H1 (cell line): Measurements from ENCODE around the gene GRAMD1B. TPM values are rescaled to one million over a fixed set of nuclear protein-coding genes. Genes with fewer than 3 reads are reported as not detected.

Experiments
- CTCF ChIA-PET: fragments of 300-600 bp; sonication (Branson Sonifier 250); formaldehyde crosslinking; loops from one replicate; lab custom pipeline; 2021; ENCODE audit not compliant: partially characterized antibody; lab: Charles Lee
- POLR2A ChIA-PET: fragments of 300-600 bp; sonication (Branson Sonifier 250); formaldehyde crosslinking; loops from one replicate; lab custom pipeline; 2021; ENCODE audit warnings: inconsistent platforms; ENCODE audit not compliant: partially characterized antibody; lab: Charles Lee
- DNase-seq, 2 experiments: peaks; one replicate each; pipeline versions ENCODE4 v3.0.0 to v3.0.0-alpha.2; 2010 to 2022; ENCODE audit warnings: low spot score in 2 of 2, low read depth in 1 of 2, mixed read lengths in 1 of 2
- FAIRE-seq: peaks from 2 replicates; lab custom pipeline; 2011; peaks lifted over from hg19 to GRCh38; lab: Jason Lieb, UNC
- H2AFZ ChIP-seq: 2 replicates; pipeline ENCODE4 v1.8.1; 2012; ENCODE audit warnings: low read length, inconsistent platforms
- H2AK5ac ChIP-seq: 2 replicates; pipeline ENCODE4 v1.6.1; 2013; ENCODE audit warnings: low read depth, low read length
- H2BK120ac ChIP-seq: replicated peaks from 2 replicates; pipeline ENCODE3; 2013; ENCODE audit warnings: low read depth, low read length, inconsistent platforms
- H2BK12ac ChIP-seq: 2 replicates; pipeline ENCODE4 v1.6.1; 2013; ENCODE audit warnings: low read depth, low read length
- H2BK15ac ChIP-seq: 2 replicates; pipeline ENCODE4 v1.6.1; 2013; ENCODE audit warnings: low read length
- H2BK20ac ChIP-seq: 2 replicates; pipeline ENCODE4 v1.6.1; 2013; ENCODE audit warnings: low read length
- H2BK5ac ChIP-seq: 2 replicates; pipeline ENCODE4 v1.6.1; 2013; ENCODE audit warnings: low read depth, low read length
- H3K14ac ChIP-seq: 2 replicates; pipeline ENCODE4 v1.6.1; 2013; ENCODE audit warnings: inconsistent platforms; ENCODE audit not compliant: insufficient read length
- H3K18ac ChIP-seq: 2 replicates; pipeline ENCODE4 v1.6.1; 2013; ENCODE audit warnings: low read length; ENCODE audit errors: extremely low read depth
- H3K23ac ChIP-seq: 2 replicates; pipeline ENCODE4 v1.6.1; 2013; ENCODE audit warnings: inconsistent platforms; ENCODE audit not compliant: insufficient read length
- H3K23me2 ChIP-seq: 2 replicates; pipeline ENCODE4 v1.6.1; 2013; ENCODE audit warnings: low read depth, low read length
- H3K27ac ChIP-seq: 2 replicates; pipeline ENCODE4 v1.6.1; 2011; ENCODE audit warnings: low read depth, low read length, inconsistent platforms
- H3K27me3 ChIP-seq, 4 experiments: replicated peaks in 1 of 4; 1 replicate in 1 of 4; 2 replicates in 3 of 4; pipeline versions ENCODE4 v1.6.1 to v1.8.1; 2011 to 2013; ENCODE audit warnings: low read length in 3 of 4, mild to moderate bottlenecking in 3 of 4, inconsistent platforms in 2 of 4, mixed read lengths in 2 of 4, moderate library complexity in 1 of 4; ENCODE audit not compliant: control insufficient read depth in 3 of 4, insufficient read depth in 3 of 4; ENCODE audit errors: extremely low read depth in 1 of 4
- H3K36me3 ChIP-seq, 4 experiments: 2 replicates each; pipeline versions ENCODE4 v1.6.1 to v1.8.1; 2011 to 2013; ENCODE audit warnings: mild to moderate bottlenecking in 4 of 4, low read length in 3 of 4, moderate library complexity in 2 of 4, control low read depth in 1 of 4, inconsistent platforms in 1 of 4; ENCODE audit not compliant: insufficient read depth in 4 of 4, control insufficient read depth in 2 of 4
- H3K4ac ChIP-seq: replicated peaks from 2 replicates; pipeline ENCODE3; 2013; ENCODE audit warnings: low read length, low read depth, mixed read lengths, inconsistent platforms; ENCODE audit not compliant: insufficient read length
- H3K4me1 ChIP-seq, 4 experiments: replicated peaks in 1 of 4; 1 replicate in 1 of 4; 2 replicates in 3 of 4; pipeline versions ENCODE4 v1.6.1 to v1.8.1; 2011 to 2013; ENCODE audit warnings: low read length in 3 of 4, inconsistent platforms in 2 of 4, mixed read lengths in 1 of 4; ENCODE audit not compliant: insufficient read depth in 4 of 4, control insufficient read depth in 3 of 4
- H3K4me2 ChIP-seq, 2 experiments: 2 replicates each; pipeline versions ENCODE4 v1.6.1 to v1.8.1; 2011 to 2013; ENCODE audit warnings: low read depth in 2 of 2, low read length in 2 of 2, control low read depth in 1 of 2, inconsistent platforms in 1 of 2, mild to moderate bottlenecking in 1 of 2; ENCODE audit not compliant: insufficient read depth in 1 of 2
- H3K4me3 ChIP-seq, 4 experiments: fragments of 200-600, 300-600 bp in 1 of 4; sonication (generic), shearing (Covaris generic), sonication (Bioruptor Twin) in 1 of 4; 2 replicates each; pipeline versions ENCODE4 v1.5.1 to v1.8.1; 2011 to 2016; ENCODE audit warnings: low read length in 4 of 4, low read depth in 3 of 4, control low read depth in 2 of 4, inconsistent platforms in 2 of 4, mild to moderate bottlenecking in 2 of 4, mixed read lengths in 1 of 4, moderate library complexity in 1 of 4; ENCODE audit not compliant: insufficient read depth in 2 of 4; ENCODE audit errors: extremely low read depth in 1 of 4
- H3K56ac ChIP-seq: replicated peaks from 2 replicates; pipeline ENCODE3; 2013; ENCODE audit warnings: low read depth, mild to moderate bottlenecking, mixed read lengths, low read length, inconsistent platforms; ENCODE audit not compliant: insufficient read length
- H3K79me1 ChIP-seq: 2 replicates; pipeline ENCODE4 v1.6.1; 2013; ENCODE audit warnings: low read depth, low read length, control low read depth
- H3K79me2 ChIP-seq, 2 experiments: 2 replicates each; pipeline versions ENCODE4 v1.6.1 to v1.8.1; 2012 to 2013; ENCODE audit warnings: low read length in 2 of 2, mild to moderate bottlenecking in 2 of 2, inconsistent platforms in 1 of 2; ENCODE audit not compliant: insufficient read depth in 2 of 2, control insufficient read depth in 1 of 2
- H3K9ac ChIP-seq, 4 experiments: replicated peaks in 1 of 4; 1 replicate in 1 of 4; 2 replicates in 3 of 4; pipeline versions ENCODE4 v1.6.1 to v1.8.1; 2011 to 2013; ENCODE audit warnings: low read depth in 3 of 4, low read length in 3 of 4, control low read depth in 2 of 4, mild to moderate bottlenecking in 2 of 4, moderate library complexity in 2 of 4, inconsistent platforms in 1 of 4; ENCODE audit errors: extremely low read depth in 1 of 4
- H3K9me3 ChIP-seq, 2 experiments: 2 replicates each; pipeline versions ENCODE4 v1.6.1 to v1.8.1; 2012 to 2013; ENCODE audit warnings: mild to moderate bottlenecking in 2 of 2, moderate library complexity in 2 of 2, control low read depth in 1 of 2, inconsistent platforms in 1 of 2, low read depth in 1 of 2, low read length in 1 of 2, mixed read lengths in 1 of 2; ENCODE audit not compliant: insufficient read depth in 2 of 2
- H4K20me1 ChIP-seq, 2 experiments: replicated peaks in 1 of 2; 2 replicates each; pipeline versions ENCODE3 to v1.8.1; 2011 to 2013; ENCODE audit warnings: inconsistent platforms in 2 of 2, low read length in 2 of 2, mild to moderate bottlenecking in 1 of 2; ENCODE audit not compliant: insufficient read depth in 2 of 2, control insufficient read depth in 1 of 2
- H4K5ac ChIP-seq: 2 replicates; pipeline ENCODE4 v1.6.1; 2013; ENCODE audit warnings: low read length, low read depth, mixed read lengths, inconsistent platforms; ENCODE audit not compliant: insufficient read length
- H4K8ac ChIP-seq: 2 replicates; pipeline ENCODE4 v1.8.0; 2013; ENCODE audit warnings: mild to moderate bottlenecking, moderate library complexity, low read length, inconsistent platforms; ENCODE audit not compliant: insufficient read depth; ENCODE audit errors: extremely low read depth
- H4K91ac ChIP-seq: replicated peaks from 2 replicates; pipeline ENCODE3; 2013; ENCODE audit warnings: low read length, mixed read lengths, inconsistent platforms; ENCODE audit not compliant: insufficient read length
- CBX5 ChIP-seq: fragments of 300-800, 300-1000 bp; sonication (generic); IDR thresholded peaks from 2 replicates; pipeline ENCODE4 v1.7.1; 2016; ENCODE audit warnings: antibody characterized with exemption, low read length, low read depth
- CREB1 ChIP-seq: IDR thresholded peaks from 2 replicates; pipeline ENCODE4 v1.6.1; 2012; ENCODE audit warnings: inconsistent platforms
- EGR1 ChIP-seq: IDR thresholded peaks from 2 replicates; pipeline ENCODE4 v1.6.1; 2011; ENCODE audit warnings: low read depth, low read length, borderline replicate concordance
- HDAC6 ChIP-seq: IDR thresholded peaks from one replicate; pipeline ENCODE4 v1.7.1; 2012; ENCODE audit warnings: low read depth, mild to moderate bottlenecking, inconsistent platforms, low read length, moderate library complexity
- KDM1A ChIP-seq: fragments of 200-600, 300-600 bp; sonication (generic); IDR thresholded peaks from 2 replicates; pipeline ENCODE4 v1.7.1; 2016; ENCODE audit warnings: mild to moderate bottlenecking, low read length, borderline replicate concordance
- KDM5A ChIP-seq: fragments of 200-600 bp; IDR thresholded peaks from 2 replicates; pipeline ENCODE4 v1.7.1; 2012; ENCODE audit warnings: mild to moderate bottlenecking, low read length, inconsistent platforms, mixed read lengths
- NRF1 ChIP-seq: IDR thresholded peaks from 2 replicates; pipeline ENCODE4 v1.6.1; 2011; ENCODE audit warnings: mild to moderate bottlenecking, low read depth, low read length, improper control_type of control experiment
- PHF8 ChIP-seq: fragments of 200-600 bp; sonication (generic); conservative IDR thresholded peaks from 2 replicates; pipeline ENCODE4 v1.7.1; 2012; ENCODE audit warnings: low read depth, mild to moderate bottlenecking, inconsistent platforms, low read length, moderate library complexity
- POLR2A ChIP-seq, 2 experiments: IDR thresholded peaks; 1 replicate in 1 of 2; 2 replicates in 1 of 2; pipeline ENCODE4 v1.6.1; 2011; ENCODE audit warnings: low read depth in 2 of 2, low read length in 2 of 2, mild to moderate bottlenecking in 2 of 2; ENCODE audit errors: control extremely low read depth in 1 of 2
- POU5F1 ChIP-seq: IDR thresholded peaks from 2 replicates; pipeline ENCODE4 v1.6.1; 2011; ENCODE audit warnings: low read depth, mild to moderate bottlenecking, low read length, moderate library complexity
- RFX5 ChIP-seq: IDR thresholded peaks from 2 replicates; pipeline ENCODE4 v1.6.1; 2011; ENCODE audit warnings: low read depth, low read length, improper control_type of control experiment, borderline replicate concordance
- SP1 ChIP-seq: IDR thresholded peaks from 2 replicates; pipeline ENCODE4 v1.6.1; 2011; ENCODE audit warnings: low read depth, low read length
- TCF12 ChIP-seq: IDR thresholded peaks from 2 replicates; pipeline ENCODE4 v1.6.1; 2011; ENCODE audit warnings: low read depth, mild to moderate bottlenecking, low read length
- WGBS, 2 experiments: shearing (Covaris generic) in 1 of 2; methylation state at CpG; one replicate each; pipeline versions ENCODE4 v1.1.6 to v1.1.7; 2013 to 2015; ENCODE audit warnings: low lambda C conversion rate in 2 of 2, mixed read lengths in 2 of 2, inconsistent platforms in 1 of 2, low coverage in 1 of 2, missing lambda C conversion rate in 1 of 2; ENCODE audit not compliant: insufficient replicate concordance in 2 of 2, insufficient coverage in 1 of 2, insufficient read length in 1 of 2; ENCODE audit errors: extremely low coverage in 1 of 2, missing lambda C conversion rate in 1 of 2; 5-methylcytosine and 5-hydroxymethylcytosine counted together
- polyA plus RNA-seq, 7 experiments: library from polyadenylated mRNA; depleted of rRNA in 3 of 7; stranded (reverse) in 5 of 7; unstranded in 2 of 7; fragments of >200 nt in 5 of 7; fragments of 200-250 nt in 2 of 7; gene quantifications; 1 replicate in 5 of 7; 2 replicates in 1 of 7; 4 replicates in 1 of 7; pipeline versions ENCODE4 v1.2.1 to v1.2.3, GENCODE V29; 2011 to 2013; ENCODE audit warnings: missing spikeins in 2 of 7, mixed read lengths in 2 of 7
- total RNA-seq: library from RNA; stranded (reverse); fragmentation: NEBNext Ultra II Directional; extraction: Animal tissue kit (Norgen Biotek cat#: 25700); gene quantifications from 2 replicates; pipeline ENCODE4 v1.2.1, GENCODE V29; 2021

The GRAMD1B gene
- total and polyA plus RNA-seq, 2 of the 8 experiments (the other 6 are each of a cell fraction or from before 2014, with no cell fraction given) = 10.1 to 21.2 TPM

GRCh38 chr11:123607781-123608180 lies 177.7 kb downstream of the GRAMD1B start:
- H3K56ac ChIP-seq = no peak overlapping the region
- no peak overlapping the region for H3K27ac ChIP-seq
- H3K4me3 ChIP-seq = no peak overlapping the region
- H2BK12ac ChIP-seq = no peak overlapping the region
- H4K91ac ChIP-seq = no peak overlapping the region
- H3K14ac ChIP-seq = no peak overlapping the region
- CTCF ChIA-PET = interaction anchor here (0.5 to 3.1 kb wide), 5 partner anchors 11 to 197 kb away, joined by 3 to 10 read pairs (median 6); no protein-coding TSS in a partner anchor
- FAIRE-seq = no peak
- H2BK15ac ChIP-seq = no peak overlapping the region
- H3K4me1 ChIP-seq = no peaks in the 10 kb centered on the region; a peak in 1 of 7 replicates
- H4K20me1 ChIP-seq = peaks cover 0 to 2% of the 10 kb centered on the region in 2 experiments
- H2AK5ac ChIP-seq = no peak overlapping the region
- no peak overlapping the region for H3K4ac ChIP-seq
- no peak overlapping the region for H2AFZ ChIP-seq
- H3K79me2 ChIP-seq = no peaks in the 10 kb centered on the region
- H3K36me3 ChIP-seq = peaks cover 6 to 33% (median 13%) of the 10 kb centered on the region in 4 experiments; a peak in 6 of 8 replicates
- H2BK20ac ChIP-seq = no peak overlapping the region
- no peak overlapping the region for H2BK120ac ChIP-seq
- H3K18ac ChIP-seq = no peak overlapping the region
- H3K23ac ChIP-seq = no peak overlapping the region
- POLR2A ChIA-PET = no interaction called here
- H3K4me2 ChIP-seq = no peak overlapping the region
- TF ChIP-seq POU5F1 (no peak), KDM5A (no peak), EGR1 (no peak), RFX5 (no peak), POLR2A (IDR thresholded peaks at IDR 0.05; ENCODE audit: control extremely low read depth in 1 of 2, low read depth in 2 of 2, low read length in 2 of 2) (no peak), KDM1A (no peak), HDAC6 (no peak), SP1 (no peak), PHF8 (no peak), CREB1 (no peak), CBX5 (no peak), TCF12 (no peak), NRF1 (no peak)
- TF ChIP-seq, all 59 proteins: peak for 0
- 79% methylated on average over 1 of the region's 1 CpG; no CpG with 5 or more reads in 1 of the 2 experiments for WGBS, 2 experiments
- no peak overlapping the region for H4K5ac ChIP-seq
- H3K9me3 ChIP-seq = no peaks in the 10 kb centered on the region
- no peak overlapping the region for H3K9ac ChIP-seq
- H3K23me2 ChIP-seq = no peaks in the 10 kb centered on the region
- no peak for DNase-seq
- H3K27me3 ChIP-seq = no peaks in the 10 kb centered on the region
- no peaks in the 10 kb centered on the region for H3K79me1 ChIP-seq
- no peak overlapping the region for H4K8ac ChIP-seq
- H2BK5ac ChIP-seq = no peak overlapping the region
